Testis (tissue), 3 donors: ENCODE data around the gene ZNRD2. TPM values are rescaled to one million over a fixed set of nuclear protein-coding genes. Genes with fewer than 3 reads are reported as not detected.

ENCODE experiments used
- DNase-seq: peaks from one replicate; pipeline ENCODE4 v3.0.0-alpha.2; 2019
- H3K27ac ChIP-seq, 2 donors: fragments of 200-600 bp; sonication (generic); one replicate each; pipeline ENCODE4 v1.5.1; 2019
- H3K27me3 ChIP-seq: fragments of 200-600 bp; sonication (generic); one replicate; pipeline ENCODE4 v1.5.1; 2019
- H3K36me3 ChIP-seq: fragments of 200-600 bp; sonication (generic); one replicate; pipeline ENCODE4 v1.5.1; 2017; ENCODE audit warnings: low read depth; ENCODE audit errors: missing control alignments
- H3K4me1 ChIP-seq: fragments of 200-600 bp; sonication (generic); one replicate; pipeline ENCODE4 v1.5.1; 2019
- H3K4me3 ChIP-seq, 2 donors: fragments of 200-600 bp; sonication (generic); one replicate each; pipeline ENCODE4 v1.5.1; 2017 to 2019
- H3K9me3 ChIP-seq: fragments of 200-600 bp; sonication (generic); one replicate; pipeline ENCODE4 v1.5.1; 2017
- POLR2A ChIP-seq: fragments of 450-650 bp; IDR thresholded peaks from one replicate; pipeline ENCODE4 v1.6.1; 2017; ENCODE audit warnings: antibody characterized with exemption, mild to moderate bottlenecking, moderate library complexity
- WGBS, 2 donors: methylation state at CpG; one replicate each; pipeline ENCODE4 v1.1.5; 2018; 5-methylcytosine and 5-hydroxymethylcytosine counted together
- intact Hi-C: fragments of 100-400 bp; cut with DNase I; formaldehyde crosslinking; loops from one replicate; pipeline ENCODE4 v1.15.1; 2023; ENCODE audit warnings: low total_unique reads
- polyA plus RNA-seq: library from polyadenylated mRNA; stranded (reverse); fragments of 350-450 nt; fragmentation: Illumina TruSeq; extraction: RNeasy Lipid Tissue Mini Kit (QIAGEN cat#74804); gene quantifications from one replicate; pipeline ENCODE4 v1.2.3, GENCODE V29; 2014; ENCODE audit warnings: low read depth, low replicate concordance; ENCODE audit not compliant: insufficient read depth
- total RNA-seq, 2 donors: library from RNA; depleted of rRNA; stranded (reverse); fragments of >200 nt; gene quantifications; one replicate each; pipeline ENCODE4 v1.2.3, GENCODE V29; 2016
- TF ChIP-seq, protein P1 (sequence below), 3 experiments: fragments of 450-650 bp in 2 of 3; fragments of 200-600 bp in 1 of 3; sonication (generic) in 1 of 3; IDR thresholded peaks; one replicate each; pipeline ENCODE4 v1.5.1; 2016 to 2019; ENCODE audit warnings: antibody characterized with exemption in 3 of 3, mild to moderate bottlenecking in 2 of 3, moderate library complexity in 1 of 3

Gene ZNRD2
- total and polyA plus RNA-seq, 3 donors from 2014 or later = 67.7 to 79.6 (median 77.6) TPM

DNA sequence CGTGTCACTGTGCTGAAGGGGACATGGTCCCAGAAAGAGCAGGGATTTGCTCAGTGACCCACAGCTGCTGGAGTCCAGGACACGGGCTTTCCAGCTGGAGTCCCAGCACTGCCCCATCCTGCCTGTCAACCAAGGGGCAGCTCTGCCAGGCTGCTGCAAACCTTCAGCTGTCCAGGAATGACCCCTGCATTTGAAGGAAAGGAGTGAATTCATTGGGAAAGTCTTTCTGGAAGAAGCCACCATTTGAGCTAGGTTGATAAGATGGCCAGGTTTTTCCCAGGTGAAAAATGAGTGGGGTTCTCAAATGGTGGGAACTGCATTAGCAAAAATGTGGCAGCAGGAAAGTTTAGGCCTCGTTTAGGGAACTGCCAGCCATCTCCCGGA, 16.0 kb downstream of the ZNRD2 start:
- H3K36me3 ChIP-seq = no peaks in the 10 kb centered on the region
- no peaks in the 10 kb centered on the region for H3K9me3 ChIP-seq
- no peak overlapping the region for H3K27ac ChIP-seq
- H3K4me3 ChIP-seq = no peak overlapping the region
- TF ChIP-seq, protein P1, sequence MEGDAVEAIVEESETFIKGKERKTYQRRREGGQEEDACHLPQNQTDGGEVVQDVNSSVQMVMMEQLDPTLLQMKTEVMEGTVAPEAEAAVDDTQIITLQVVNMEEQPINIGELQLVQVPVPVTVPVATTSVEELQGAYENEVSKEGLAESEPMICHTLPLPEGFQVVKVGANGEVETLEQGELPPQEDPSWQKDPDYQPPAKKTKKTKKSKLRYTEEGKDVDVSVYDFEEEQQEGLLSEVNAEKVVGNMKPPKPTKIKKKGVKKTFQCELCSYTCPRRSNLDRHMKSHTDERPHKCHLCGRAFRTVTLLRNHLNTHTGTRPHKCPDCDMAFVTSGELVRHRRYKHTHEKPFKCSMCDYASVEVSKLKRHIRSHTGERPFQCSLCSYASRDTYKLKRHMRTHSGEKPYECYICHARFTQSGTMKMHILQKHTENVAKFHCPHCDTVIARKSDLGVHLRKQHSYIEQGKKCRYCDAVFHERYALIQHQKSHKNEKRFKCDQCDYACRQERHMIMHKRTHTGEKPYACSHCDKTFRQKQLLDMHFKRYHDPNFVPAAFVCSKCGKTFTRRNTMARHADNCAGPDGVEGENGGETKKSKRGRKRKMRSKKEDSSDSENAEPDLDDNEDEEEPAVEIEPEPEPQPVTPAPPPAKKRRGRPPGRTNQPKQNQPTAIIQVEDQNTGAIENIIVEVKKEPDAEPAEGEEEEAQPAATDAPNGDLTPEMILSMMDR (IDR thresholded peaks at IDR 0.05) = no peak
- TF ChIP-seq POLR2A = no peak
- WGBS, 2 donors = 82 to 86% methylated on average over 2 to 4 of the region's 4 CpGs
- no peak for DNase-seq
- peaks cover 14% of the 10 kb centered on the region for H3K4me1 ChIP-seq
- intact Hi-C loops = no loop called here
- no peaks in the 10 kb centered on the region for H3K27me3 ChIP-seq

DNA sequence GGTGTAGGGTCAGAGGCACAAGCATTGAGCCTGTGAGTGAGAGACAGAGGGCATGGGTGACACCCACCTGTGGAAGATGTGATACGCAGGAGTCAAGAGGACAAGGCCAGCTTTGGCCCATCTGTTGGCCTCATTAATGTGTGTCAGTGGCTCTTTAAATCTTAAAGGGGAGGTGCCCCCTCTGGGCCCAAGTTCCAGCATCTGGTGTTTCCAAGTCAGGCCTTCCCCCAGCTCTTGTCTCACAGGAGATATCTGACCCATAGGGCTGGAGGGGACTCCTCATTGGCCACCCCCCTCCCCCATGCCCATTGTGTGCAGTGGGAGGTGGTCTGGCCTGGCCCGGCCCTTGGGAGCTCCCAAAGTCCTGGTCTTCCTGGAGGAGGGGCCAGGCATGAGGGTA, 16.4 kb downstream of the ZNRD2 start:
- DNase-seq = no peak
- H3K4me3 ChIP-seq = no peak overlapping the region
- intact Hi-C loops = no loop called here
- peaks cover 14% of the 10 kb centered on the region for H3K4me1 ChIP-seq
- no peaks in the 10 kb centered on the region for H3K27me3 ChIP-seq
- H3K27ac ChIP-seq = no peak overlapping the region
- no peaks in the 10 kb centered on the region for H3K9me3 ChIP-seq
- no peaks in the 10 kb centered on the region for H3K36me3 ChIP-seq
- no peak for TF ChIP-seq POLR2A
- TF ChIP-seq, protein P1 (IDR thresholded peaks at IDR 0.05) = no peak
- WGBS, 2 donors = 67 to 80% methylated on average over 1 to 2 of the region's 2 CpGs

GRCh38 chr11:65588199-65589054, 18.1 kb downstream of the ZNRD2 start:
- no peaks in the 10 kb centered on the region for H3K9me3 ChIP-seq
- DNase-seq = peak; percentile 62
- intact Hi-C loops = no loop called here
- 65 to 66% methylated on average over 11 to 13 of the region's 13 CpGs for whole genome bisulfite sequencing, 2 donors
- peaks cover 15% of the 10 kb centered on the region for H3K4me1 ChIP-seq
- H3K4me3 ChIP-seq = no peak overlapping the region
- no peaks in the 10 kb centered on the region for H3K27me3 ChIP-seq
- no peaks in the 10 kb centered on the region for H3K36me3 ChIP-seq
- TF ChIP-seq, protein P1 (IDR thresholded peaks at IDR 0.05) = peak; percentile 42 to 63 (median 44)
- no peak for TF ChIP-seq POLR2A
- H3K27ac ChIP-seq = peak overlapping the region; percentile 58 to 74

DNA sequence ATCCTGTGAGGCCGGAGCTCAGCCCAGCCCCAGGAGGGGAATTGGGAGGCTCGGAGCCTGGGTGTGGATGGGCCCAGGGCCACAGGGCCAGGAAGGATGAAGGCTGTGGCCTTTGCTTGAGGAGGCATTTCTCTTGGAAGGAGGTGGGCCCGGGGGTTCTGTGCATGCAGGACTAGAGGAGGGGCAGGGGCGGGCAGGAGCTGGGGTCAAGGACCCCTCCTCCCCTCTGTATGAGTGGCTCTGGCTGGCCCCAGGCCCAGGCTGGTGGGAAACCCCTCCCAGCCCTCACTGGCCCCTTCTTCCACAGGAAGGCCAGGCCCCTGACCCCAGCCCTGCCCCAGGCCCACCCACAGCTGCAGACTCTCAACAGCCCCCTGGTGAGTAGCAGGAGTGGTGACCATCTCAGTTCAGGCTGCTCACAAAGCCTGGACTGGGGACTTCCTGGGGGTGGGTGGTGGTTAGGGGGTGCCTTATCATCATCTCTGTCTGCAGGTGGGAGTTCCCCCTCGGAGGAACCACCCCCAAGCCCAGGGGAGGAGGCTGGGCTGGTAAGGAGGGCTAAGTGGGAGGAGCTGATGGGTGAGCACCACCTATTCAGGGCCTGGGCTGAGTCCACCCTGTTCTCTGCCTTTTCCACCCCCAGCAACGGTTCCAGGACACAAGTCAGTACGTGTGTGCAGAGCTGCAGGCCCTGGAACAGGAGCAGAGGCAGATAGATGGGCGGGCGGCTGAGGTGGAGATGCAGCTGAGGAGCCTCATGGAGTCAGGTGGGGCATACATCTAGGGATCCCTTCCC, 19.4 kb downstream of the ZNRD2 start:
- peaks cover 18% of the 10 kb centered on the region for H3K4me1 ChIP-seq
- H3K9me3 ChIP-seq = no peaks in the 10 kb centered on the region
- WGBS, 2 donors = 63 to 70% methylated on average over 4 to 9 of the region's 9 CpGs
- H3K27ac ChIP-seq = no peak overlapping the region
- DNase-seq = no peak
- H3K36me3 ChIP-seq = no peaks in the 10 kb centered on the region
- intact Hi-C loops = no loop called here
- H3K27me3 ChIP-seq = no peaks in the 10 kb centered on the region
- no peak overlapping the region for H3K4me3 ChIP-seq
- TF ChIP-seq POLR2A = no peak
- TF ChIP-seq, protein P1 (IDR thresholded peaks at IDR 0.05) = no peak
